Measurements from ENCODE around the gene FARP2.

- TF ChIP-seq, protein P1, sequence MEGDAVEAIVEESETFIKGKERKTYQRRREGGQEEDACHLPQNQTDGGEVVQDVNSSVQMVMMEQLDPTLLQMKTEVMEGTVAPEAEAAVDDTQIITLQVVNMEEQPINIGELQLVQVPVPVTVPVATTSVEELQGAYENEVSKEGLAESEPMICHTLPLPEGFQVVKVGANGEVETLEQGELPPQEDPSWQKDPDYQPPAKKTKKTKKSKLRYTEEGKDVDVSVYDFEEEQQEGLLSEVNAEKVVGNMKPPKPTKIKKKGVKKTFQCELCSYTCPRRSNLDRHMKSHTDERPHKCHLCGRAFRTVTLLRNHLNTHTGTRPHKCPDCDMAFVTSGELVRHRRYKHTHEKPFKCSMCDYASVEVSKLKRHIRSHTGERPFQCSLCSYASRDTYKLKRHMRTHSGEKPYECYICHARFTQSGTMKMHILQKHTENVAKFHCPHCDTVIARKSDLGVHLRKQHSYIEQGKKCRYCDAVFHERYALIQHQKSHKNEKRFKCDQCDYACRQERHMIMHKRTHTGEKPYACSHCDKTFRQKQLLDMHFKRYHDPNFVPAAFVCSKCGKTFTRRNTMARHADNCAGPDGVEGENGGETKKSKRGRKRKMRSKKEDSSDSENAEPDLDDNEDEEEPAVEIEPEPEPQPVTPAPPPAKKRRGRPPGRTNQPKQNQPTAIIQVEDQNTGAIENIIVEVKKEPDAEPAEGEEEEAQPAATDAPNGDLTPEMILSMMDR (IDR thresholded peaks at IDR 0.05), result no peak
- no peak for TF ChIP-seq POLR2A (IDR thresholded peaks at IDR 0.05)
Observed at GRCh38 chr2:241324775-241325174, 31.3 kb upstream of the FARP2 start.

All from heart left ventricle (tissue), 13 donors.